Body of pancreas (tissue), 4 donors: ENCODE data around the gene TBX5. TPM values are rescaled to one million over a fixed set of nuclear protein-coding genes. Genes with fewer than 3 reads are reported as not detected.

Experiments
- ATAC-seq: fragments of 150-250 bp; one replicate; pipeline ENCODE4 v1.9.1; 2016
- DNase-seq, 4 donors: peaks; one replicate each; pipeline ENCODE4 v3.0.0-alpha.2; 2019
- H3K27ac ChIP-seq, 4 donors: fragments of 200-600 bp; sonication (generic); 1 replicate in 3 of 4; 2 replicates in 1 of 4; pipeline versions ENCODE4 v1.5.1 to v1.6.1; 2016 to 2019; ENCODE audit warnings: mild to moderate bottlenecking in 1 of 4, mixed read lengths in 1 of 4, moderate library complexity in 1 of 4
- H3K27me3 ChIP-seq, 2 donors: fragments of 200-600 bp; sonication (generic); one replicate each; pipeline ENCODE4 v1.6.0; 2016; ENCODE audit warnings: mild to moderate bottlenecking in 1 of 2
- H3K36me3 ChIP-seq, 2 donors: fragments of 200-600 bp; sonication (generic); replicated peaks in 1 of 2; 2 replicates each; pipeline ENCODE4 v1.5.1; 2016; ENCODE audit warnings: low read depth in 2 of 2; ENCODE audit not compliant: insufficient read depth in 1 of 2
- H3K4me1 ChIP-seq: fragments of 200-600 bp; sonication (generic); one replicate; pipeline ENCODE4 v1.6.0; 2016
- H3K4me3 ChIP-seq, 2 donors: fragments of 200-600 bp; sonication (generic); 1 replicate in 1 of 2; 2 replicates in 1 of 2; pipeline ENCODE4 v1.5.1; 2016 to 2019
- H3K9me3 ChIP-seq, 3 donors: fragments of 200-600 bp; sonication (generic); 1 replicate in 2 of 3; 2 replicates in 1 of 3; pipeline ENCODE4 v1.5.1; 2016
- CTCF ChIP-seq, 7 experiments: fragments of 450-650 bp in 4 of 7; fragments of 200-600 bp in 3 of 7; sonication (generic) in 3 of 7; IDR thresholded peaks; one replicate each; pipeline ENCODE4 v1.5.1; 2016 to 2019; ENCODE audit warnings: antibody characterized with exemption in 7 of 7
- POLR2A ChIP-seq, 3 donors: fragments of 450-650 bp; IDR thresholded peaks; one replicate each; pipeline ENCODE4 v1.6.1; 2016; ENCODE audit warnings: antibody characterized with exemption in 3 of 3, mild to moderate bottlenecking in 2 of 3
- WGBS, 2 donors: methylation state at CpG; one replicate each; pipeline ENCODE4 v1.1.5; 2017; 5-methylcytosine and 5-hydroxymethylcytosine counted together
- intact Hi-C: fragments of 100-400 bp; cut with DNase I; formaldehyde crosslinking; loops from one replicate; pipeline ENCODE4 v1.15.1; 2023
- total RNA-seq, 2 donors: library from RNA; depleted of rRNA; stranded (reverse); fragments of >200 nt; gene quantifications; one replicate each; pipeline ENCODE4 v1.1.0, GENCODE V29; 2016

TBX5 gene
- total RNA-seq, 2 donors from 2014 or later = not detected

- ATAC-seq (no peak), DNase-seq (no peak)
- no peaks in the 10 kb centered on the region for H3K36me3 ChIP-seq
- intact Hi-C loops = no loop called here
- H3K27me3 ChIP-seq = peaks cover 0 to 51% of the 10 kb centered on the region in 2 donors
- no peak for TF ChIP-seq CTCF (IDR thresholded peaks at IDR 0.05)
- no peak for TF ChIP-seq POLR2A (IDR thresholded peaks at IDR 0.05)
- H3K4me1 ChIP-seq = peaks cover 22% of the 10 kb centered on the region
- WGBS, 2 donors = 28 to 35% methylated on average over 11 to 12 of the region's 12 CpGs
- H3K27ac ChIP-seq = no peak overlapping the region
- H3K4me3 ChIP-seq = no peak overlapping the region
- H3K9me3 ChIP-seq = no peaks in the 10 kb centered on the region
Observed at GRCh38 chr12:114406984-114407841, 1.3 kb upstream of the TBX5 start.

GRCh38 chr12:114406316-114406983 is 506 bp upstream of the TBX5 start:
- intact Hi-C loops = no loop called here
- Histone ChIP-seq H3K4me3 (no peak overlapping the region), H3K27ac (no peak overlapping the region), H3K27me3 (peaks cover 0 to 51% of the 10 kb centered on the region in 2 donors), H3K9me3 (no peaks in the 10 kb centered on the region), H3K4me1 (peaks cover 22% of the 10 kb centered on the region), H3K36me3 (no peaks in the 10 kb centered on the region)
- 2 to 3% methylated on average over 24 of the region's 24 CpGs for WGBS, 2 donors
- TF ChIP-seq POLR2A (IDR thresholded peaks at IDR 0.05) (no peak), CTCF (IDR thresholded peaks at IDR 0.05) (no peak)
- ATAC-seq = no peak
- no peak for DNase-seq

GRCh38 chr12:114404926-114405518 is 922 bp downstream of the TBX5 start:
- no peaks in the 10 kb centered on the region for H3K9me3 ChIP-seq
- H3K4me1 ChIP-seq = peaks cover 22% of the 10 kb centered on the region
- H3K4me3 ChIP-seq = no peak overlapping the region
- 1 to 2% methylated on average over 10 to 38 of the region's 38 CpGs for WGBS, 2 donors
- intact Hi-C loops = no loop called here
- TF ChIP-seq POLR2A (IDR thresholded peaks at IDR 0.05) = no peak
- TF ChIP-seq CTCF (IDR thresholded peaks at IDR 0.05) = no peak
- no peak overlapping the region for H3K27ac ChIP-seq
- H3K27me3 ChIP-seq = peaks cover 0 to 47% of the 10 kb centered on the region in 2 donors
- H3K36me3 ChIP-seq = no peaks in the 10 kb centered on the region
- ATAC-seq = no peak
- no peak for DNase-seq

GRCh38 chr12:114404083-114404925 is 1.6 kb downstream of the TBX5 start:
- Histone ChIP-seq H3K4me1 (peaks cover 19% of the 10 kb centered on the region), H3K4me3 (no peak overlapping the region), H3K36me3 (no peaks in the 10 kb centered on the region), H3K9me3 (no peaks in the 10 kb centered on the region), H3K27ac (no peak overlapping the region), H3K27me3 (peaks cover 0 to 41% of the 10 kb centered on the region in 2 donors)
- DNase-seq (no peak), ATAC-seq (no peak)
- TF ChIP-seq POLR2A (IDR thresholded peaks at IDR 0.05) = no peak
- TF ChIP-seq CTCF (IDR thresholded peaks at IDR 0.05) = no peak
- 6 to 7% methylated on average over 23 to 29 of the region's 29 CpGs for WGBS, 2 donors
- intact Hi-C loops = no loop called here
